AG20443 (cell line): ENCODE results near the gene CDH26.

ENCODE experiments used
- DNase-seq: peaks from one replicate; pipeline ENCODE4 v3.0.0; 2012; ENCODE audit warnings: low spot score, mixed read lengths

CDH26 gene

GRCh38 chr20:59985864-59986263, 27.6 kb downstream of the CDH26 start:
- DNase-seq = no peak

DNA sequence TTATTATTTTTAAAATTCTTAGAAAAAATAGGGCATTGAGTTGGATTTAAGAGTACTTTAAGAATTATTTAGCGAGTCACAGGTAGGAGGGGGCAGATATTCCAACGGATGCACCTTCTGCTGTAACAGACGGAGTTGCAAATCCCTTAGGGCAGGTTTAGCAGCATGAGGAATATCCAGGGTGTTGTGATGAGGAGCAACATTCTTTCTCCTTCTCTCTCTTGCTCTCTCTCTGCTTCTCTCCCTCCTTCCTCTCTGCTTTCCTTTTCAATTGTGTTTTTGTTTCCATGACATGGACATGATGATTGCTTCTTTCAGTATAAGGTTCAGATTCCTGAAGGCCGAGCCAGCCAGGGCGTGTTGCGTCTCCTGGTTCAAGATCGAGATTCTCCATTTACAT, 28.9 kb downstream of the CDH26 start:
- no peak for DNase-seq

DNA sequence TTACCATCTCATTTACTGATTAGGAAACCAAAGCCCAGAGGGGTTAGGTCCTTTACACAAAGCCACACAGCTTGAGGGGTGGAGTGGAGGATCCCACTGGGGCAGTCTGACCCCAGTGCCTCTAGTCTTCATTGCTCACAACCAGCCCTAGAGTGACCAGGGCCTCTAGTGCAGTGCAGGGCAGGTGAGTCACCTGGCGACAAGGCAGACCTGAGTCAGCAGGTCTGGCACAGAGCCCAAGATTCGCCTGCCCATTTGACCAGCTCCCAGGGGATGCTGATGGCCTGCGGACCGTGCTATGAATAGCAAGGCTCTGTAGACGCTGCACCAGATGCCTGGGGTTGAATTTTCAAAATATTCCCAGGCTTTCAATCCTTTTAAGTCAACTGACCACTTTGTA, 29.9 kb downstream of the CDH26 start:
- DNase-seq = no peak

GRCh38 chr20:59992526-59993084, 34.4 kb downstream of the CDH26 start:
- no peak for DNase-seq

DNA sequence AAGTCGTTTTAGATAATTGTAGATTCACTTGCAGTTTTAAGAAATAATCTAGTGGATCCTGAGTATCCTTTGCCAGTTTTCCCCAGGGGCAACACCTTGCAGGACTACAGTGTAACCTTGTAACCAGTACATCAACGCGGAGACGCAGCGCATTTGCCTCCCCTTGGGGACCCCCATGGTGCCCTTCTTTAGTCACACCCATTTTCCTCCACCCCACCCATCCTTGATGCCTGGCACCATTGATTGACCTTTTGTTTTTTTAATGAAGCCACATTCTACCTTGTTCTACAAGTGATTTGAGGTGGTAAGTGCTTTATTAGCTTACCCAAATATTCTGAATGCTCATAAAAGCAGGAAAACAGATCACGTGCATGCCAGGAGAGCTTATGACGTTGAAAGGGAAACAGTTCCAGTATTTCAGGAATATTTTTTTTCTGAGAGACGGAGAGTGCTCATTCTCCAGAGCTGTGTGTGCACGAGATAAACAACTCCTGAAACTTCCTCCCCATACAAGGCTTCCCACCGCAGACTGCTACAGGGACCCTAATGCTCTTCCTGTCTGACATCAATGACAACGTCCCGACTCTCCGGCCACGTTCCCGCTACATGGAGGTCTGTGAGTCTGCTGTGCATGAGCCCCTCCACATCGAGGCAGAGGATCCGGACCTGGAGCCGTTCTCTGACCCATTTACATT, 35.7 kb downstream of the CDH26 start:
- no peak for DNase-seq

- DNase-seq = no peak
Measured at GRCh38 chr20:59994697-59995122, 36.5 kb downstream of the CDH26 start.

GRCh38 chr20:59996108-59996507, 37.9 kb downstream of the CDH26 start:
- DNase-seq = no peak

DNA sequence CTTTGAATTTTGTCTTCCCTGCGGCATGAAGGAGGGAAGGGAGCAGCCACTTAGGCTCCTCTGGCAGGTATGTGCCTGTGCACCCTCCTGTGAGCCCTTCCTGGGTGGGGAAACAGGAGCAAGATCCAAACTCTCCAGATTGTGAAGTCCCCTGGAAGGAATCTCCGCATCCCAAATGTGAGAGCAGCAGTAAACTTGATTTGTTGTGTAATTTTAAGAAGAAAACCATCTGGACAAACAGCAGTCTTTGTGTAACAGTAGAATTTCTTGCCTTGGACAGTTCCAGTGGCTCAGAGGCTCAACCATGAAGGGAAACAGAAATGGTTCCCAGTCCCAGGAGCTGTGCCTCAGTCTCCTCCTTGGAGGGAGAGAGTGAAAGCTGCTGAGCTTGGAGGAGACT, 39.7 kb downstream of the CDH26 start:
- no peak for DNase-seq

DNA sequence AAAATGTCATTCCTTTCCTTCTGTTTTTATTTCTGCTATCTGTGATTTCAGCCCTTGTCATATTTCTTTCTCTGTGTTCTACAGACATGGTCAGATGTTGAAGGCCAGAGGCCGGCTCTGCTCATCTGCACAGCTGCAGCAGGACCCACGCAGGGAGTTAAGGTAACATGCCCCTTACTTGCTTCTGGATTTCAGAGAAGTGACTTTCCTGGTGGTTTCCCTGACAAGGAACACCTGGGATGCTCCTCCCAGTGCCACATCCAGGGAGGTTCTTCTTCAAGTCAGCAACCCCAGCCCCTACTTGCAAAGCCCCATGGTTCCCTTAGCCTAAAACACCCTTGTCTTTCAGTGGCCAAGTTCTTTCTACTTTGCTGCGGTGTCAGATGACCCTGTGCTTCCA, 41.3 kb downstream of the CDH26 start:
- no peak for DNase-seq

DNA sequence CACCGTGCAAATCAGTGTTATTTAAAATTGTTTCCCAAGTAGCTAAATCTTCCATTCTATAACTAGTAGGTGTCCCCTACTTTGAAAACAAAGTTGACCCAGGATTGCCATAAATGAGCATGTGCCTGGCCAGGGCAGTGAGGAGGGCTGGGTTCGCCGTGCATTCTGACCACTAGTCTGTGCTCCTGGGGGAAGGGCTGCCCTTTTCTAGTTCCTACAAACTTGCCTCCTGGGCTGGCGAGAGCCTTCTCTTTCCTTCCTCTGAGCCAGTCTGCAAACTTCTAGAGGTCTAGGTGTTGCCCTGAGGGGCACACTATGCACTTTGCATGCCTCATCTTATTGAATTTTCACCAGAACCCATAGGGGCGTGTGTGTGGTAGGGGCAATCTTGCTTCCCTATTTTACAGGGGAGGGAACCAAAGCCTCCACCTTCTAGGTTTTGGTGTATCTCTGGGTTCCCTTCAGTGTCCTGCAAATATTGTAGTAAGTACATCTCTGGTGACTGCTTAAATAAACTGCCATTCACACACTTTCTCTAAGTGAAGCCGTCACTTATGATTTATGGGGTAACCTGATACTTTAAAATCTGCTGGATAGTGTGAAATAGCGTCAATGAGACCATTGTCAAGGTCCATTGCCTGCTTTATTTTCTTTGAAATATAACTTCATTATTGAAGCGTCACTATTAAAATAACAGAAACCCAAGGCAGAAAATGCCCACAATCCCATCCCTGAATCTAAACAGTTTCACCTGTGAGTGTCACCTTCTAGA, 42.2 kb downstream of the CDH26 start:
- no peak for DNase-seq

GRCh38 chr20:60001108-60001507, 42.9 kb downstream of the CDH26 start:
- no peak for DNase-seq

GRCh38 chr20:60003776-60004175, 45.6 kb downstream of the CDH26 start:
- no peak for DNase-seq

- no peak for DNase-seq
Measured at GRCh38 chr20:60006261-60006660, 48.0 kb downstream of the CDH26 start.

DNA sequence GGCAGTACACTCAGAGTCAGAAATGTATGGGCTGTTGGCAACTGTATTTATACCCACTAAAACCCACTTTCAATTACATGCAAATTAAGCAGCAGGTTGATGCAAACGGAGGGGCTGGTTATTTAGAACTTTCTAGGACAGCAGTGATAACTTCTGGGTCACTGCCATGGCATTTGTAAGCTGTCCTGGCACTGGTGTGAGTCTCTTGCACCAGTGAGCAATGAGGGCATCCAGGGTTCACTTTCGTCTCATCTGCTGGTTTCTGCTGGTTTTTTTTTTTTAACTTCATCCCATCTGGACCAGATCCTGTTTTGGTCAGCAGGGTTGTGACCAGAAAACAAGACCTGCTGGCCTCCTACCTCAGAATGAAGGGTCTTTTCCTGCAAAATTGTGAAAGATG, 49.2 kb downstream of the CDH26 start:
- no peak for DNase-seq

- no peak for DNase-seq
Measured at GRCh38 chr20:60008130-60008808, 50.0 kb downstream of the CDH26 start.

DNA sequence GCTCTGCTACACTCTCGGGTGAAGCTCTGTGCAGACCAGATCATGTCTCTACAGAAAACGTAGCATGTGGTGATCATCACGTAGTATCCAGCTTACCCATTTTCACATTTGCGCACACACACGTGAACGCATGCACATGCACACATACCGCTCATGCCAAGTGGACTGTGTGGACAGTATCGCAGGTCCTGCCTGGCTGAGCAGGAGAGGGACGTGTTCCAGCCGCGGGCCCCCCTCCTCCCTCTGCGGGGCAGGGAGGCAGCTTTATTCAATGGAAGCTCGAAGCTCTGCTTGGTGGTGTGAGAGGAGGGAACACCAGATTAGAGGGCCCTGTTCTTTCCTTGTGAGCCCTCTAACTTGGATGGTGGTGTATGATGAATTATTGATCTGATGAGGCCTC, 51.1 kb downstream of the CDH26 start:
- no peak for DNase-seq

- DNase-seq = no peak
Measured at GRCh38 chr20:60009826-60010616, 51.8 kb downstream of the CDH26 start.

DNA sequence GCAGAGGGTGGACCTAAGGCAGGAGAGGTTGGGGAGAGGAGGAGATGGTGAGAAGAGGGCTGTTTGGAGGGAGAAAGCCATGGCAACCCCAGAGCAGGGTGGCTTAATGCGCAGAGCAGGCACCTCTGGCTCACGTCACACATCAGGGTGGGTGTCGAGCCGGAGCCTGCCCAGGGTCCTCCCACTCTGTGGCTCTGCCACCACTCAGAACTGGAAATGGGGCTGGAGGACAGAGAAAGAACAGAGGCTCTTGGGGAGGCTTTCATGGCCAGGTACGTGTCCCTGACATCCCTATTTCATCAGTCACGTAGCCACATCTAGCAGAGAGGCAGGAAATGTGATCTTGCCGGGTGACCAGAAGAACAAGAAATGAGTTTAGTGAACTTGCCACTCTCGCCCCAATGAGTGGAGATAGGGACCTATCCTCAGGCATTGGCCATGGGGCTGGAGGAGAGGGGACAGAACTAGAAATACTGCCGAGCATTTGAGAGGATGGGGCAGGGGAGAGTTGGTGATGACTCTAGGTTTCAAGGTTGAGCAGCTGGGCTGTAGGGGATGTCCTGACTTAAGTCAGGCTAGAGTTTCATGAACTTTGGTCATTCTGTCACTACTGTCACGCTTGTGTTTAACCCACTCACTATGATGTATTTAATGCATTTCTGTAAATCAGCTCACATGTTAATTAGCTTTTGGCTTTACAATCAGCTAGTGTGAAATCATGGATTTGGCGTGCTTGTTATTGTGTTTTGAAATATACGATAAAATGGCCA, 52.7 kb downstream of the CDH26 start:
- DNase-seq = no peak

DNA sequence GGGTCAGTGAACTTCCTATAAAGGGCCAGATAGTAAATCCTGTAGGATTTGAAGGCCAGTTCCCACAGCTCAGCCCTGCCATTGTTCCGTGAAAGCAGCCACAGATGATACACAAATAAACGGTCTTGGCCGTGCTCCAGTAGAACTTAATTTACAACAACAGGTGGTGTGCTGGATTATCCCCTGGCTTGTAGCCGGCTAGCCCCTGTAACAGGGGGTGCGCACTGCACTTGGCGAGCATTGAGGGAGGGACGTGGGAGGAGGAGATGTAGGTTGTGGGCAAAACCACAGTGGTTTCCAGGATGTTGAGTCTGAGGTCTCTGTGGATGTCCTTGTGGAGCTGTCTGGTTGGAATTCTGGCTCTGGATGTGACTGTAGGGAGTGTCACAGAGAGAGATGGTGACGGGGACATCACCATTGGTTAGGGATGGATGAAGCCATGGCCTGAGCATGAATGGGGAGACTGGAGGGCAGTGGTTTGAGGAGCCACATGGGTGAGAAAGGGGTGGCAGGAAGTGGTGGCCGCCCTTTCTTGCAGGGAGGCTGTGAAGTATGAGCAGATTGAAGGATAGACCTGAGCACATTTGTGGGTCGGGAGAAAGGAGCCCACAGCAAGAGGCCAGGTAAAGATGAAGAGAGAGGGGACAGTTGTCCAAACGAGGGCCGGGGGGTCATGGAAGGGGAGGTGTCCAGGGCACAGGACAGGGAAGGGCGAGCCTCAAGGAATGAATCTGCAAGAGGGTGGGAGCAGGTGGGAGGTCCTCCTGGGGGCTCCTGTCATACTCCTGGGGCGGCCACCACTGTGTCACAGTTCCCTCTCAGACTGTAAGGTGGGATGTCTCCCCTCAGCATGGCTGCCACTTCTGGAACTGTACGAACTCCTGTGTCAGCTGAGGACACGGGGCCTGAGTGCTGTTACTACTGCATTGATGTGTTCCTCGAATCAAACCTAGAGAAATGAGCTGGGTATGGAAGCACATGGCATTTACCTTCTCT, 53.6 kb downstream of the CDH26 start:
- DNase-seq = no peak
